Progenitor cell of endocrine pancreas (in vitro differentiated cells): ENCODE measurements around the gene DUSP8. TPM values are rescaled to one million over a fixed set of nuclear protein-coding genes. Genes with fewer than 3 reads are reported as not detected.

Experiments used
- DNase-seq: peaks from one replicate; pipeline ENCODE4 v3.0.0; 2021; ENCODE audit warnings: low spot score; ENCODE audit not compliant: unreplicated experiment
- H3K27ac Mint-ChIP-seq: 2 replicates; pipeline ENCODE4 v1.8.0; 2021; ENCODE audit warnings: mild to moderate bottlenecking, moderate library complexity, mixed read lengths
- H3K27me3 Mint-ChIP-seq: 2 replicates; pipeline ENCODE4 v1.8.0; 2021; ENCODE audit warnings: mixed read lengths
- H3K36me3 Mint-ChIP-seq: 2 replicates; pipeline ENCODE4 v1.8.0; 2022; ENCODE audit warnings: mixed read lengths; ENCODE audit not compliant: insufficient read depth
- H3K4me1 Mint-ChIP-seq: 2 replicates; pipeline ENCODE4 v1.8.0; 2021; ENCODE audit warnings: low read depth, mixed read lengths
- H3K4me3 Mint-ChIP-seq: 2 replicates; pipeline ENCODE4 v1.8.0; 2021; ENCODE audit warnings: low read depth, mild to moderate bottlenecking, moderate library complexity, mixed read lengths
- H3K9me3 Mint-ChIP-seq: 2 replicates; pipeline ENCODE4 v1.8.0; 2021; ENCODE audit warnings: low read depth, mixed read lengths
- CTCF ChIP-seq: fragments of 200-600 bp; sonication (generic); IDR thresholded peaks from one replicate; pipeline ENCODE4 v1.5.0; 2021; ENCODE audit warnings: antibody characterized with exemption, mild to moderate bottlenecking; ENCODE audit not compliant: unreplicated experiment
- total RNA-seq: library from RNA; stranded (reverse); gene quantifications from 2 replicates; pipeline ENCODE4 v1.2.1, GENCODE V29; 2021

Gene DUSP8
- total RNA-seq, 1 donor from 2014 or later, result 15.2 TPM

DNA sequence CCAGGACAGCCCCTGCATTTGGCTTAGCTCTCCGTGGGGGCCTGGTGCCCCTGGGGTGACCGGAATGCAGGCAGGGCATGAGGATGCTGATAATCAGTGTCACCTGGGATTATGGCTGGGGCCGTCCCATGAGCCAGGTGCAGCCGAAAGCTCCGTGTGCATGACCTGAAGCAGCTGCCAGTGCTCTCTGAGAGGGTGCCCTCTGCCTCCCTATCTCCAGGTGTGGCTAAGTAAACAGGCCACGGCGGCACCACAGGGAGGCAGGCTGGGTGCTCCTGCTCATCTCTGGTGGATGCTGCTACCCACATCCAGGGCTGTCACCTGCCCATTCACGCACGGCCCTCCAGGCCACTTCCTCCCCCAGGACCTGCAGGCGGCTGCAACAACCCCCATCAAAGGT lies 29.8 kb downstream of the DUSP8 start:
- no peak for TF ChIP-seq CTCF
- no peaks in the 10 kb centered on the region for H3K9me3 Mint-ChIP-seq
- H3K27ac Mint-ChIP-seq, result no peak overlapping the region

GRCh38 chr11:1541474-1542204 lies 30.4 kb downstream of the DUSP8 start:
- Mint-ChIP-seq H3K4me3 (no peak overlapping the region), H3K9me3 (no peaks in the 10 kb centered on the region), H3K4me1 (no peaks in the 10 kb centered on the region), H3K27me3 (peaks cover 54% of the 10 kb centered on the region), H3K27ac (no peak overlapping the region), H3K36me3 (no peaks in the 10 kb centered on the region)
- no peak for DNase-seq
- TF ChIP-seq CTCF, result no peak

More for the DNA sequence above, 29.8 kb downstream of the DUSP8 start:
- H3K27me3 Mint-ChIP-seq, result peaks cover 54% of the 10 kb centered on the region
- DNase-seq, result no peak
- no peaks in the 10 kb centered on the region for H3K4me1 Mint-ChIP-seq
- no peak overlapping the region for H3K4me3 Mint-ChIP-seq
- no peaks in the 10 kb centered on the region for H3K36me3 Mint-ChIP-seq

DNA sequence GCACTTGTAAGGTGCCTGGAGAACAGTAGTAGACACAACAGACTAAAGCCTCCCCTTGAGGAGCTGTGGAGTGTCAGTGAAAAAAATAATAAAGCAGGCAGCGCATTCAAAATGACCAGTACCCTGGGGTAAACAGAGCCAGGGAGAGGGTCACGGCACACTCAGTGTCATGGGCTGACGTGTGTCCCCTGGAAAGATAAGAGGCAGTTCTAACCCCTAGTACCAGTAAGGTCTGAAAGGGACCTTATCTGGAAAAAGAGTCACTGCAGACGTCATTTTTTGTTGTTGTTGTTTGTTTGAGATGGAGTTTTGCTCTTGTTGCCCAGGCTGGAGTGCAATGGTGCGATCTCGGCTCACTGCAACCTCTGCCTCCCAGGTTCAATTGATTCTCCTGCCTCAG lies 32.0 kb downstream of the DUSP8 start:
- no peak for TF ChIP-seq CTCF
- no peaks in the 10 kb centered on the region for H3K36me3 Mint-ChIP-seq
- no peaks in the 10 kb centered on the region for H3K4me1 Mint-ChIP-seq
- H3K27me3 Mint-ChIP-seq, result peaks cover 41% of the 10 kb centered on the region
- DNase-seq, result no peak
- H3K9me3 Mint-ChIP-seq, result no peaks in the 10 kb centered on the region
- H3K27ac Mint-ChIP-seq, result no peak overlapping the region
- no peak overlapping the region for H3K4me3 Mint-ChIP-seq

DNA sequence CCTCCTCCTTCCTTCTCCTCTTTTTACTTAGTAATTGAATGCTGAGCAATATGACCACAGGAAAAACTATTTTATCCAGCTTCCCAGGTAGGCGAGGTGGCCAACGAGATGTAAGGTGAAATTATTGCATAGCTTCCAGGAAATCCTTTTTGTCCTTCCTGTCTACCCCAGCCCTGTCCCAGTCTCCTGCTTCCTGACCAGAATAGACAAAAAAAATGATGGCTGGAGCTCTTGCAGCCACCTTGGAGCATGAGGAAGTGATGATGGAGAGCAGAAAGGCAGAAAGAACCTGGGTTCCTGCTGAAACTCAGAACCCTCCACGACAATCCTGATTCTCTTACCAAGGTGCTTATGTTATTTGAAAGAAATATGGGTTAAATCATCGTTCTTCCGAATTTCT lies 33.9 kb downstream of the DUSP8 start:
- no peaks in the 10 kb centered on the region for H3K9me3 Mint-ChIP-seq
- H3K4me1 Mint-ChIP-seq, result no peaks in the 10 kb centered on the region
- no peaks in the 10 kb centered on the region for H3K36me3 Mint-ChIP-seq
- peaks cover 32% of the 10 kb centered on the region for H3K27me3 Mint-ChIP-seq
- TF ChIP-seq CTCF, result no peak
- no peak overlapping the region for H3K27ac Mint-ChIP-seq
- no peak overlapping the region for H3K4me3 Mint-ChIP-seq
- DNase-seq, result no peak

DNA sequence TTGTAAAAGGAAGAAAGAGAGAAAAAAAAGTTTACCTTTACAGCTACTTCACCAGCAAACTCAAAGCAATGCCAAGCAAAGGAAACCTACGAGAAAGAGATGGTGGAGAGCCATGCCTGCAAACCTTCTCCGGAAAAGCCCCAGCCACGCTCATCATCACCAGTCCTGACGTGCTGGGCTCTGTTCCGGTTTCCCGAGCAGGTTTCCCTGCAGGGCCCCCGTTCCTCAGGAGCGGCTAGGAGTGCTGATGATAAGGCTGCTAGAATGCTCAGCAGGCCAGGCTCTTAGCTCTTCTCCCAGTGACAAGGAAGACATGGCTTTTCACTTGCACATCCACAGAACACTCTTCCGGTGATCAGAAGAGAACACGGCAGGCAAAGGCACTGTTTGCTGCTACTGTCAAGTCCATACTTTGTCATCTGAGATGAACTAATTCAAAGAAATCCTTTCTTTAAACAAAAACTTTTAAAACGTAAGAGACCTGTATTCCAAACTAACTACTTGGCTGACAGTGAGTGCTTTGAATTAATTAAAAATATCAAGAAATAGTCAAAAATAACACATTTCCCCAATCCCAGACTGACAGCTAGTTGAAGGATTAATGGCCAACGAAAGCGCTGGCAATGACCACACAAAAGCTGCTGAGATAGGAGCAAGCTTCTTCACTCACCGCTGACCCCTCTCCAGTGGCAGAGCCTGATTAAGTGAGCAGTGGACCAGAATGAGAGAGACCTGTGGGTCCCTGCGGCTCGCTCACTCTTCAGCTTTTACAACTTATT lies 35.8 kb downstream of the DUSP8 start:
- Mint-ChIP-seq H3K4me1 (no peaks in the 10 kb centered on the region), H3K27ac (no peak overlapping the region), H3K9me3 (no peaks in the 10 kb centered on the region), H3K27me3 (peaks cover 24% of the 10 kb centered on the region), H3K36me3 (no peaks in the 10 kb centered on the region), H3K4me3 (no peak overlapping the region)
- no peak for TF ChIP-seq CTCF
- no peak for DNase-seq
